ENCODE results near the gene CASP7. TPM values are rescaled to one million over a fixed set of nuclear protein-coding genes. Genes with fewer than 3 reads are reported as not detected.
"Not testable (repeated sequence)": the region's sequence is repeated elsewhere in the genome, so short reads cannot be mapped to it uniquely, and the experiment has no call there.

CASP7 gene
- total RNA-seq, 4 donors from 2014 or later = 18.6 to 34.0 (median 26.3) TPM

DNA sequence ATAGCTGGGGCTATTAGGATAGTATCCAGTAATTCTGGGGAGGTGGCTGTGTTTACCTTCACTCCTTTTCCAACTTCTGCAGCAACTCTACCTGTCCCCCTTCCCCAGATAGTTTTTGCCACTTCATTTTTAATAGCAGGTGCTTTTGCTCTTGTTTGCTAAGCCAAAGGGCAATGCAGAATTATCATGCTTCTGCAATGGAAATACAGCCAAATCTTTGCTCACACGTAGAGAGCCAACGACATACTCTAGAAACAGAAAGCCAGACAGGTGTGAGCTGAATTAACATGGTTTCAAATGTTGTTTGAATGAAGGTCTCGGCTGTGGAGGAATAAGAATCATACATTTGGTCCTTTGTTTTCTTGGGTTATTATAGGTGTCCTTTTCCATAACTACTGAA, 86.2 kb downstream of the CASP7 start:
- no peak for DNase-seq (ENCODE audit: low spot score)
- TF ChIP-seq, protein P1, sequence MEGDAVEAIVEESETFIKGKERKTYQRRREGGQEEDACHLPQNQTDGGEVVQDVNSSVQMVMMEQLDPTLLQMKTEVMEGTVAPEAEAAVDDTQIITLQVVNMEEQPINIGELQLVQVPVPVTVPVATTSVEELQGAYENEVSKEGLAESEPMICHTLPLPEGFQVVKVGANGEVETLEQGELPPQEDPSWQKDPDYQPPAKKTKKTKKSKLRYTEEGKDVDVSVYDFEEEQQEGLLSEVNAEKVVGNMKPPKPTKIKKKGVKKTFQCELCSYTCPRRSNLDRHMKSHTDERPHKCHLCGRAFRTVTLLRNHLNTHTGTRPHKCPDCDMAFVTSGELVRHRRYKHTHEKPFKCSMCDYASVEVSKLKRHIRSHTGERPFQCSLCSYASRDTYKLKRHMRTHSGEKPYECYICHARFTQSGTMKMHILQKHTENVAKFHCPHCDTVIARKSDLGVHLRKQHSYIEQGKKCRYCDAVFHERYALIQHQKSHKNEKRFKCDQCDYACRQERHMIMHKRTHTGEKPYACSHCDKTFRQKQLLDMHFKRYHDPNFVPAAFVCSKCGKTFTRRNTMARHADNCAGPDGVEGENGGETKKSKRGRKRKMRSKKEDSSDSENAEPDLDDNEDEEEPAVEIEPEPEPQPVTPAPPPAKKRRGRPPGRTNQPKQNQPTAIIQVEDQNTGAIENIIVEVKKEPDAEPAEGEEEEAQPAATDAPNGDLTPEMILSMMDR (IDR thresholded peaks at IDR 0.05) = no peak
- ATAC-seq (ENCODE audit: low FRiP score) = no peak

DNA sequence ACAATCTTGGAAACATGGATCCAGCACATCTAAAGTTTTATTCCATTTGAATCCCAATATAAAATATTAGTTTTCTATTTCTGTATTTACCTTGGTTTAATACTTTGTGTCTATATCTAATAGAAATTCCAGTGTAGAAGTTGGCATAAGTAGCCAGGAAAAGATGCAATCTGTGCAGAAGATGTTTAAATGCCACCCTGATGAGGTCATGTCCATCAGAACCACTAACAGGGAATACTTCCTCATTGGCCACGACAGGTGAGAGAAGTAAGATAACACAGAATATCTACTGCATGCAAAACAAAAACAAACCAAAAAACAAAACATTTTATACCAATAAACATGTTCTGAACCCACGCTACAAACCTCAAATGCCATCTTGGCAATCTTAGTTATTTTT, 87.5 kb downstream of the CASP7 start:
- DNase-seq (ENCODE audit: low spot score) (no peak), ATAC-seq (ENCODE audit: low FRiP score) (no peak)
- TF ChIP-seq, protein P1 (IDR thresholded peaks at IDR 0.05) = no peak

DNA sequence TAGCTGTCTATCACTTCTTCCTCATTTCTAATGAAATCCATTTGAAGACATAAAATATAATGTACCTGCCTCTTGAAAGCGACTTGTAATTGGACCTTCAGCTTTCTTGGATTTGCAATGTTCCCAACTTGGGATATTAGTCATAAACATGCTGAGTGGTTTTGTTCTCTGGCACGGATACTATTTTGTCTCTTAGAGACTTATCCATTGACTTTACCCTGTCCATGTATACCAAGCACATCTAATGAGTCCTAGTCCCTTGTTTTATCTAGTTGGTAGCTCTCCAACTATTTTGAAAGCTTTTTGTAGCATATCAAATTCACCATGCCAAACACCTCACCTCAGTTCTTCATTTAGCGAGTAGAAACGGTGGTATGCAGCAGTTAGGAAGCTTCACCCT, 90.6 kb downstream of the CASP7 start:
- DNase-seq (ENCODE audit: low spot score) (no peak), ATAC-seq (ENCODE audit: low FRiP score) (no peak)

DNA sequence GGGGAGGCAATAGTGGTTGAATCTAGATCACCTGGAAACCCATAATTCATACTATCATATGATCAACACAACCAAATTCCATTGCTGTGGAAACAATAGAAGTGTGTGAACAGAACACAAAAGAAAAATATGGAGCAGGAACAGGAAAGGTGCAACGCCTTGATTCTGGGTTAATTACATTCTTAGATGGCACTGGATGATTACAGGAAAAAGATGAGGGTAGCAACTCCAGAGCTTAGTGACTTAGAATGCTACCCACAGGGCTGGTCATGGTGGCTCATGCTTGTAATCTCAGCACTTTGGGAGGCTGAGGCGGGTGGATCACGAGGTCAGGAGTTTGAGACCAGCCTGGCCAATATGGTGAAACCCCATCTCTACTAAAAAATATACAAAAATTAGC, 91.4 kb downstream of the CASP7 start:
- not testable (repeated sequence) for DNase-seq (ENCODE audit: low spot score); ATAC-seq (ENCODE audit: low FRiP score)

More for the DNA sequence above, 90.6 kb downstream of the CASP7 start:
- TF ChIP-seq, protein P1 (IDR thresholded peaks at IDR 0.05) = no peak

DNA sequence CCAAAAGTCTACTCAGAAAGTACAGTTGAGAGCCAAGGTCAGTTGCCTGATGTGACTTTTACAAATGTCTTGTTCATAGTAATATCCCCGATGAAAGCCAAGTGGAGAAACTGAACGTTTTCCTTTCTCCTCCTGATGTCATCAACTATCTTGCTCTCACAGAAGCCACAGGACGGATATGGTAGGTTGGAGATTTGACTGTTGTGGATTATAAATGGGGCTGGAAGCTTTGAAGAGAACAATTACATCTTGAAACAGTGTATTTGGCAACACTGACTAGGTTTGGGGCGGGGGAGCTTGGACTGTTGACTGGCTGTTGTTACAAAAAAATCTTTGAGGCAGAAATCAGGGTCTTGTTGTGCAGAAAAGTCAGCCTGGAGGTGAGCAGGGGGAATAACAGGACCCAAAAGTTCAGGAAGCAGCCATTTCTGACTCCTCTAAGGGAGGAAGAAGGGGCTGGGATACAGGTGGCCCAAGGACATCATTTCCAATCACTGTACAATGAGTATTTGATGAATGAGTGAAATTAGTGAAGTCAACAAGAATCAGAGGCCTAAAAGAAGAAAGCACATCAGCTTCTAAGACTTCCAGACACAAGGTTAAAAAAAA, 96.1 kb downstream of the CASP7 start:
- TF ChIP-seq, protein P1 (IDR thresholded peaks at IDR 0.05) = no peak
- ATAC-seq (ENCODE audit: low FRiP score) = no peak
- no peak for DNase-seq (ENCODE audit: low spot score)

DNA sequence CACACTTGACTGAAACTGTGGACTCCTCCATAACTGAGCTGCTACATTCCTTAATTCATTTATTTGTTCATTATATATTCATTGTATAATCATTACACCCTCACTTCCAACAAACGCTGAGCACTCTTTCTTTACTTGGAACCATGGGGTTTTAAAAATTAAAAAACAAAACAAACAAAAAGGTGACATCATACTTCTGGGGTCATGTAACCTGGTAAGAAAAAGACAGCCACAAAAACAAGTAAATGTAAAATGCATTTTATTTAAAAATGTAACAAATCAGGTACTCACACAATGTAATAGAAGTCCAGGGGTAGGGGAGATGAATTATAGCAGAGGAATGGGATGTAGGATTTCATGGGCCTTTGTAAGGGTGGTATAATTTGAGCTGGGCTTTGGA, 96.8 kb downstream of the CASP7 start:
- DNase-seq (ENCODE audit: low spot score) (no peak), ATAC-seq (ENCODE audit: low FRiP score) (no peak)
- TF ChIP-seq, protein P1 (IDR thresholded peaks at IDR 0.05) = no peak

Other genes starting within 250 kb of the CASP7 start
- gene HABP2, start 126.9 kb upstream of the CASP7 start, total RNA-seq = not detected
- not detected for gene NRAP, start 15.9 kb upstream of the CASP7 start, total RNA-seq
- not detected for gene PLEKHS1, start 71.8 kb downstream of the CASP7 start, total RNA-seq
- gene DCLRE1A, start 174.2 kb downstream of the CASP7 start, total RNA-seq = 1 to 10 TPM; 2.2 to 3.9 (median 3.6) TPM
- 100 to 1,000 TPM in 1 of 4 donors, 10 to 100 TPM in 3; 18.0 to 117 (median 24.1) TPM for gene NHLRC2, start 174.7 kb downstream of the CASP7 start, total RNA-seq